ENCODE results near the gene ABHD10.

Gene ABHD10

GRCh38 chr3:111939873-111940272 lies 39.0 kb upstream of the ABHD10 start:
- DNase-seq (ENCODE audit: low read depth), result no peak
- H3K4me3 ChIP-seq (replicated peaks; ENCODE audit: low read depth, low read length), result no peak overlapping the region
- TF ChIP-seq, protein P1, sequence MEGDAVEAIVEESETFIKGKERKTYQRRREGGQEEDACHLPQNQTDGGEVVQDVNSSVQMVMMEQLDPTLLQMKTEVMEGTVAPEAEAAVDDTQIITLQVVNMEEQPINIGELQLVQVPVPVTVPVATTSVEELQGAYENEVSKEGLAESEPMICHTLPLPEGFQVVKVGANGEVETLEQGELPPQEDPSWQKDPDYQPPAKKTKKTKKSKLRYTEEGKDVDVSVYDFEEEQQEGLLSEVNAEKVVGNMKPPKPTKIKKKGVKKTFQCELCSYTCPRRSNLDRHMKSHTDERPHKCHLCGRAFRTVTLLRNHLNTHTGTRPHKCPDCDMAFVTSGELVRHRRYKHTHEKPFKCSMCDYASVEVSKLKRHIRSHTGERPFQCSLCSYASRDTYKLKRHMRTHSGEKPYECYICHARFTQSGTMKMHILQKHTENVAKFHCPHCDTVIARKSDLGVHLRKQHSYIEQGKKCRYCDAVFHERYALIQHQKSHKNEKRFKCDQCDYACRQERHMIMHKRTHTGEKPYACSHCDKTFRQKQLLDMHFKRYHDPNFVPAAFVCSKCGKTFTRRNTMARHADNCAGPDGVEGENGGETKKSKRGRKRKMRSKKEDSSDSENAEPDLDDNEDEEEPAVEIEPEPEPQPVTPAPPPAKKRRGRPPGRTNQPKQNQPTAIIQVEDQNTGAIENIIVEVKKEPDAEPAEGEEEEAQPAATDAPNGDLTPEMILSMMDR (IDR thresholded peaks at IDR 0.05; ENCODE audit: low read length, missing control alignments), result no peak

GRCh38 chr3:111943533-111943932 lies 35.3 kb upstream of the ABHD10 start:
- no peak for DNase-seq (ENCODE audit: low read depth)
- TF ChIP-seq, protein P1 (IDR thresholded peaks at IDR 0.05; ENCODE audit: low read length, missing control alignments), result no peak
- no peak overlapping the region for H3K4me3 ChIP-seq (replicated peaks; ENCODE audit: low read depth, low read length)

- H3K4me3 ChIP-seq (replicated peaks; ENCODE audit: low read depth, low read length), result no peak overlapping the region
- peak; percentile 36 for DNase-seq (ENCODE audit: low read depth)
- TF ChIP-seq, protein P1 (IDR thresholded peaks at IDR 0.05; ENCODE audit: low read length, missing control alignments), result no peak
Measured at GRCh38 chr3:111944372-111944771, 34.5 kb upstream of the ABHD10 start.

GRCh38 chr3:111947231-111947630 lies 31.6 kb upstream of the ABHD10 start:
- peak; percentile 78 for DNase-seq (ENCODE audit: low read depth)
- TF ChIP-seq, protein P1 (IDR thresholded peaks at IDR 0.05; ENCODE audit: low read length, missing control alignments), result no peak
- no peak overlapping the region for H3K4me3 ChIP-seq (replicated peaks; ENCODE audit: low read depth, low read length)

- no peak for DNase-seq (ENCODE audit: low read depth)
- TF ChIP-seq, protein P1 (IDR thresholded peaks at IDR 0.05; ENCODE audit: low read length, missing control alignments), result no peak
- H3K4me3 ChIP-seq (replicated peaks; ENCODE audit: low read depth, low read length), result no peak overlapping the region
Measured at GRCh38 chr3:111948786-111949185, 30.0 kb upstream of the ABHD10 start.

DNA sequence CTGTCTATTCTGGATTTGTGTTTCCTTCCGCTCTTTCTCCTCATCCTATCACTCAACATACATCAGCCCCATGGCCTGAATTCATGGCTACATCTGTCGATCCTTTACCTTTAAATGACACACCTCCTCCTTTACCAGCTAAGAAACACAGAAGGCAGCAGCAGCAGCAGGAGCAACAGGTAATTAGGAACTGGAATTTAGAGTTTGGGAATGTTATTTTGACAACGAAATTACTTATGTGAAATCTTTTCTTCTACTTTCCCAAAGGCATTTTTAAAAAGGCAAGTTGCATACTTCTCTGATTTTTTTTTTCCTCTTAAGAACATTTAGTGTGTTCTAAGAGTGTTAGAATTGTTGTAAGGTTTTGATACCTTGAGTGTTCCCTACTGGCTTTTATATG lies 29.1 kb upstream of the ABHD10 start:
- no peak for DNase-seq (ENCODE audit: low read depth)
- TF ChIP-seq, protein P1 (IDR thresholded peaks at IDR 0.05; ENCODE audit: low read length, missing control alignments), result no peak
- no peak overlapping the region for H3K4me3 ChIP-seq (replicated peaks; ENCODE audit: low read depth, low read length)

DNA sequence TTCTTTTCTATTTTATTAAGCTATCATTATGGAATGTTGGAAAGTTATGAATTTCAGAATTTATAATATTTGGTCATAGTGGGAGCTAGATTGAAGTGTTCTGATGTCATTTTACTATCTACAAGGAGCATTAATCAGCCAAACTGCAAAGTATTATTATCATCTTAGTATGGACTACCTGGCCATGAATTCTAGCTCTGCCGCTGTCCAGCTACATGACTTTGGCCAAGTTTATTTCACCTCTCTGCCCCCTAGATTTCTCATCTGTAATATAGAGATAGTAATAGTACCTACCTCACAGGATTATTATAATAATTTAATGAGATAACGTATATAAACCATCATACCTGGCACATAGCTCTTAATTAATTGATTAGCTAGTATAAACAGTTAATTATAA lies 27.8 kb upstream of the ABHD10 start:
- TF ChIP-seq, protein P1 (IDR thresholded peaks at IDR 0.05; ENCODE audit: low read length, missing control alignments), result no peak
- no peak for DNase-seq (ENCODE audit: low read depth)

More for the DNA sequence above, 27.8 kb upstream of the ABHD10 start:
- H3K4me3 ChIP-seq (replicated peaks; ENCODE audit: low read depth, low read length), result no peak overlapping the region
